HepG2 (cell line): ENCODE data around the gene GGNBP2. TPM values are rescaled to one million over a fixed set of nuclear protein-coding genes. Genes with fewer than 3 reads are reported as not detected.

Experiments
- LRRFIP1 ChIP-seq: sonication (generic); formaldehyde crosslinking; conservative IDR thresholded peaks from 2 replicates; pipeline ENCODE4 v1.4.0; 2020; ENCODE audit warnings: missing genetic modification reagents
- MED1 ChIP-seq: sonication (generic); formaldehyde crosslinking; IDR thresholded peaks from 2 replicates; pipeline ENCODE4 v1.4.0; 2020; ENCODE audit warnings: missing genetic modification reagents
- MED8 ChIP-seq: sonication (generic); formaldehyde crosslinking; IDR thresholded peaks from 2 replicates; pipeline ENCODE4 v1.8.1; 2023; ENCODE audit warnings: mild to moderate bottlenecking, missing genetic modification reagents; ENCODE audit not compliant: insufficient replicate concordance
- NBN ChIP-seq: fragments of 450-650 bp; conservative IDR thresholded peaks from 2 replicates; pipeline ENCODE4 v1.6.1; 2017
- RNF2 ChIP-seq: fragments of 450-650 bp; conservative IDR thresholded peaks from 2 replicates; pipeline ENCODE4 v1.6.1; 2016; ENCODE audit warnings: low read depth
- SIX4 ChIP-seq: sonication (generic); formaldehyde crosslinking; IDR thresholded peaks from 2 replicates; pipeline ENCODE4 v1.4.0; 2020; ENCODE audit warnings: missing genetic modification reagents
- ZBTB8A ChIP-seq: sonication (generic); formaldehyde crosslinking; IDR thresholded peaks from 2 replicates; pipeline ENCODE4 v1.4.0; 2020; ENCODE audit warnings: mild to moderate bottlenecking, low read depth, missing genetic modification reagents, borderline replicate concordance
- ZFP36 ChIP-seq: fragments of 150-350 bp; IDR thresholded peaks from 2 replicates; pipeline ENCODE4 v1.6.1; 2018; ENCODE audit warnings: borderline replicate concordance, low read length, low read depth; ENCODE audit not compliant: partially characterized antibody
- ZFP41 ChIP-seq: sonication (generic); formaldehyde crosslinking; IDR thresholded peaks from 2 replicates; pipeline ENCODE4 v1.4.0; 2020; ENCODE audit warnings: mild to moderate bottlenecking, missing genetic modification reagents, borderline replicate concordance
- ZNF296 ChIP-seq: sonication (generic); formaldehyde crosslinking; conservative IDR thresholded peaks from 2 replicates; pipeline ENCODE4 v1.5.0; 2020; ENCODE audit warnings: mild to moderate bottlenecking, missing genetic modification reagents
- ZNF30 ChIP-seq: sonication (generic); formaldehyde crosslinking; IDR thresholded peaks from 2 replicates; pipeline ENCODE4 v1.5.0; 2020; ENCODE audit warnings: mild to moderate bottlenecking, missing genetic modification reagents
- ZNF446 ChIP-seq: sonication (generic); formaldehyde crosslinking; IDR thresholded peaks from 2 replicates; pipeline ENCODE4 v1.5.0; 2020; ENCODE audit warnings: mild to moderate bottlenecking, missing genetic modification reagents
- ZNF720 ChIP-seq: sonication (generic); formaldehyde crosslinking; IDR thresholded peaks from 2 replicates; pipeline ENCODE4 v1.4.0; 2020; ENCODE audit warnings: missing genetic modification reagents
- ZNF790 ChIP-seq: sonication (generic); formaldehyde crosslinking; IDR thresholded peaks from 2 replicates; pipeline ENCODE4 v1.8.0; 2022; ENCODE audit warnings: missing genetic modification reagents, mild to moderate bottlenecking, borderline replicate concordance
- polyA plus RNA-seq, 8 experiments: library from polyadenylated mRNA; depleted of rRNA in 3 of 8; stranded (reverse) in 7 of 8; unstranded in 1 of 8; fragments of >200 nt; fragmentation: Illumina TruSeq in 4 of 8; extraction: Trizol in 4 of 8; gene quantifications; 2 replicates each; pipeline versions ENCODE4 v1.2.1 to v1.2.3, GENCODE V29; 2011 to 2016; ENCODE audit warnings: low read depth in 4 of 8, missing spikeins in 1 of 8, mixed read lengths in 1 of 8; ENCODE audit not compliant: insufficient read depth in 1 of 8
- total RNA-seq, 5 experiments: library from RNA; depleted of rRNA; stranded (reverse); fragments of >200 nt; fragmentation: Illumina TruSeq; extraction: Trizol; gene quantifications; 2 replicates each; pipeline ENCODE4 v1.2.3, GENCODE V29; 2016; ENCODE audit warnings: low read depth in 1 of 5
- TF ChIP-seq, protein P1 (sequence below): IDR thresholded peaks from 2 replicates; pipeline ENCODE4 v1.6.1; 2018; ENCODE audit warnings: missing genetic modification reagents, mild to moderate bottlenecking, missing compliant biosample characterization
- TF ChIP-seq, protein P2 (sequence below): sonication (generic); formaldehyde crosslinking; IDR thresholded peaks from 2 replicates; pipeline ENCODE4 v1.8.1; 2023; ENCODE audit warnings: mild to moderate bottlenecking, moderate library complexity, missing genetic modification reagents
- TF ChIP-seq, protein P3 (sequence below): IDR thresholded peaks from 2 replicates; pipeline ENCODE4 v1.6.1; 2016; ENCODE audit warnings: missing compliant biosample characterization, missing genetic modification reagents, borderline replicate concordance
- TF ChIP-seq, protein P4 (sequence below): IDR thresholded peaks from 2 replicates; pipeline ENCODE4 v1.6.1; 2016; ENCODE audit warnings: mild to moderate bottlenecking
- TF ChIP-seq, protein P5 (sequence below): fragments of 450-650 bp; IDR thresholded peaks from 2 replicates; pipeline ENCODE4 v1.6.1; 2016

The GGNBP2 gene
- total and polyA plus RNA-seq, 2 of the 13 experiments (the other 11 are each of a cell fraction or from before 2014, with no cell fraction given), result 53.3 to 84.2 TPM

DNA sequence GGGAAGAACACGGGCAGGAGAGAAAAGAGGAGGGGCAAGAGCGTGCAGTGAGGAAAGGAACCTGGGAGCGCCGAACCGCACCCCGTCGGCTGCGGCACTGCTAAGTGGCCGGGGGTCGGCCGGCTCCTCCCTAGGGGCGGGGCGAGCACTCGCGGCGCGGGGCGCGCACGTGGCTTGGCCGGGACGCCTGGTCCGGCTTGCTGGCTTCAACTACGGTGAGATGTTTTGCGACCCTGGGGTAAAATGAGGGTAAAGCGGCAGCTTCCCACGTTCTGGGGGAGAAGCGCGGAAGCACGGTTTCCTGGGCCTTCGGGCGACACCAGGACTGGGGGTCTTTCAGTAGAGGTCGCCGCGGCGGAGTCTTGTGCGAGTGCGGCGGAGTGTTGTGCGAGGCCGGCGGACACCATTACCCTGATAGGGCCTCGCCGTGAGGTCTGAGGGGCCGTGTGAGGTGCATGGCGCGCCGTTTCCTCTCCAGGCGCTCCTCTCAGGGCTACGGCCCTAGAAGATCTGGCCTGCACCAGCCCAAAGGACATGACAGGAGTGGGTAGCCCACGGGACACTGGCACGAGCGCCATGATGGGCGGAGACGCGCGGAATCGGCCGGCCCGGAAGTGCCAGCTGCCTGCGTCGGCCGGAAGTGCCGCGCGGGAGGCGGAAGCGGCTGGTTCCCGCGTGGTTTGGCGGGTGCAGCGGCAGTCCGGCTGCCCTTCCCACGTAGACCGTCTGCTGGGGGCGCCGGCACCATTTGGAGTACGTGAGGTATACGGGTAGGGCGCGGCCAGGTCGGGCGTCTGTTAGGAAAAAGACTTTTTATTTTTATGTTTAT lies 9.7 kb upstream of the GGNBP2 start, which contains the start of the genes MYO19 and PIGW (continued):
- TF ChIP-seq, protein P1, sequence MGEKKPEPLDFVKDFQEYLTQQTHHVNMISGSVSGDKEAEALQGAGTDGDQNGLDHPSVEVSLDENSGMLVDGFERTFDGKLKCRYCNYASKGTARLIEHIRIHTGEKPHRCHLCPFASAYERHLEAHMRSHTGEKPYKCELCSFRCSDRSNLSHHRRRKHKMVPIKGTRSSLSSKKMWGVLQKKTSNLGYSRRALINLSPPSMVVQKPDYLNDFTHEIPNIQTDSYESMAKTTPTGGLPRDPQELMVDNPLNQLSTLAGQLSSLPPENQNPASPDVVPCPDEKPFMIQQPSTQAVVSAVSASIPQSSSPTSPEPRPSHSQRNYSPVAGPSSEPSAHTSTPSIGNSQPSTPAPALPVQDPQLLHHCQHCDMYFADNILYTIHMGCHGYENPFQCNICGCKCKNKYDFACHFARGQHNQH (CRISPR knock-in tag), result peak; percentile 36; the same call in 1 of the 2 replicates
- TF ChIP-seq NBN (no peak), ZFP41 (CRISPR knock-in tag) (peak; percentile 81; the same call in 1 of the 2 replicates), ZNF790 (CRISPR knock-in tag) (0 out of 2 replicates have a peak, but pooled peaks have one; percentile 50), LRRFIP1 (CRISPR knock-in tag) (no peak), ZBTB8A (CRISPR knock-in tag) (no peak), ZFP36 (no peak), ZNF446 (CRISPR knock-in tag) (no peak), ZNF30 (CRISPR knock-in tag) (peak; percentile 63; the same call in 1 of the 2 replicates), MED8 (CRISPR knock-in tag) (peak; percentile 81), SIX4 (CRISPR knock-in tag) (0 out of 2 replicates have a peak, but pooled peaks have one; percentile 15), ZNF720 (no peak), ZNF296 (no peak), RNF2 (peak; percentile 93), MED1 (CRISPR knock-in tag) (peak; percentile 47)
- TF ChIP-seq, protein P2, sequence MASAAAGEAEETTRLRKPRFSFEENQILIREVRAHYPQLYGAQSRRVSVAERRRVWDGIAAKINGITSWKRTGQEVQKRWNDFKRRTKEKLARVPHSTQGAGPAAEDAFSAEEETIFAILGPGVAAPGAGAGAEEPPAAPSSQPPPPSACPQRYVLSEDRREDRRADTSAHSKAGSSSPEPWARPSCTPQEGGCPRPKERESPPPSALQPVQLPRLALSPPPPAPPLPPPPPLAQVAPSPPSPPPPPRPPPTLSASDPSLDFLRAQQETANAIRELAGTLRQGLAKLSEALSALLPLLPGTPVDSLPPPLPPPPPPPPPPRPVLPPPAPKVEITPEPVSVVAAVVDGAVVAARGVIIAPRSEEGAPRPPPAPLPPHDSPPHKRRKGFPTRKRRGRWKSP (CRISPR knock-in tag), result no peak; the same call in 1 of the 2 replicates
- TF ChIP-seq, protein P3, sequence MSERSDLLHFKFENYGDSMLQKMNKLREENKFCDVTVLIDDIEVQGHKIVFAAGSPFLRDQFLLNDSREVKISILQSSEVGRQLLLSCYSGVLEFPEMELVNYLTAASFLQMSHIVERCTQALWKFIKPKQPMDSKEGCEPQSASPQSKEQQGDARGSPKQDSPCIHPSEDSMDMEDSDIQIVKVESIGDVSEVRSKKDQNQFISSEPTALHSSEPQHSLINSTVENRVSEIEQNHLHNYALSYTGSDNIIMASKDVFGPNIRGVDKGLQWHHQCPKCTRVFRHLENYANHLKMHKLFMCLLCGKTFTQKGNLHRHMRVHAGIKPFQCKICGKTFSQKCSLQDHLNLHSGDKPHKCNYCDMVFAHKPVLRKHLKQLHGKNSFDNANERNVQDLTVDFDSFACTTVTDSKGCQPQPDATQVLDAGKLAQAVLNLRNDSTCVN (CRISPR knock-in tag), result peak; percentile 44; the same call in 1 of the 2 replicates
- TF ChIP-seq, protein P4, sequence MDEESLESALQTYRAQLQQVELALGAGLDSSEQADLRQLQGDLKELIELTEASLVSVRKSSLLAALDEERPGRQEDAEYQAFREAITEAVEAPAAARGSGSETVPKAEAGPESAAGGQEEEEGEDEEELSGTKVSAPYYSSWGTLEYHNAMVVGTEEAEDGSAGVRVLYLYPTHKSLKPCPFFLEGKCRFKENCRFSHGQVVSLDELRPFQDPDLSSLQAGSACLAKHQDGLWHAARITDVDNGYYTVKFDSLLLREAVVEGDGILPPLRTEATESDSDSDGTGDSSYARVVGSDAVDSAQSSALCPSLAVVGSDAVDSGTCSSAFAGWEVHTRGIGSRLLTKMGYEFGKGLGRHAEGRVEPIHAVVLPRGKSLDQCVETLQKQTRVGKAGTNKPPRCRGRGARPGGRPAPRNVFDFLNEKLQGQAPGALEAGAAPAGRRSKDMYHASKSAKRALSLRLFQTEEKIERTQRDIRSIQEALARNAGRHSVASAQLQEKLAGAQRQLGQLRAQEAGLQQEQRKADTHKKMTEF, result peak; percentile 87; the same call in 1 of the 2 replicates
- TF ChIP-seq, protein P5, sequence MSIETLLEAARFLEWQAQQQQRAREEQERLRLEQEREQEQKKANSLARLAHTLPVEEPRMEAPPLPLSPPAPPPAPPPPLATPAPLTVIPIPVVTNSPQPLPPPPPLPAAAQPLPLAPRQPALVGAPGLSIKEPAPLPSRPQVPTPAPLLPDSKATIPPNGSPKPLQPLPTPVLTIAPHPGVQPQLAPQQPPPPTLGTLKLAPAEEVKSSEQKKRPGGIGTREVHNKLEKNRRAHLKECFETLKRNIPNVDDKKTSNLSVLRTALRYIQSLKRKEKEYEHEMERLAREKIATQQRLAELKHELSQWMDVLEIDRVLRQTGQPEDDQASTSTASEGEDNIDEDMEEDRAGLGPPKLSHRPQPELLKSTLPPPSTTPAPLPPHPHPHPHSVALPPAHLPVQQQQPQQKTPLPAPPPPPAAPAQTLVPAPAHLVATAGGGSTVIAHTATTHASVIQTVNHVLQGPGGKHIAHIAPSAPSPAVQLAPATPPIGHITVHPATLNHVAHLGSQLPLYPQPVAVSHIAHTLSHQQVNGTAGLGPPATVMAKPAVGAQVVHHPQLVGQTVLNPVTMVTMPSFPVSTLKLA, result peak; percentile 77
